Kidney epithelial cell (primary cell): ENCODE data around the gene PTPN13. TPM values are rescaled to one million over a fixed set of nuclear protein-coding genes. Genes with fewer than 3 reads are reported as not detected.

ENCODE experiments used
- DNase-seq: peaks from one replicate; pipeline ENCODE4 v3.0.0-alpha.2; 2010; ENCODE audit warnings: low read depth
- H3K27me3 ChIP-seq: 2 replicates; pipeline ENCODE4 v1.6.0; 2011; ENCODE audit warnings: low read length; ENCODE audit not compliant: control insufficient read depth, insufficient read depth
- H3K36me3 ChIP-seq: 2 replicates; pipeline ENCODE4 v1.5.1; 2011; ENCODE audit warnings: low read length; ENCODE audit not compliant: control insufficient read depth, insufficient read depth
- H3K4me3 ChIP-seq: 2 replicates; pipeline ENCODE4 v1.5.1; 2011; ENCODE audit warnings: low read depth, mild to moderate bottlenecking, control low read depth, low read length
- CTCF ChIP-seq: IDR thresholded peaks from 2 replicates; pipeline ENCODE4 v1.5.1; 2011; ENCODE audit warnings: mild to moderate bottlenecking, moderate library complexity, low read length, control low read depth, inconsistent platforms; ENCODE audit not compliant: insufficient read depth, poor library complexity, severe bottlenecking
- total RNA-seq: library from RNA; depleted of rRNA; stranded (reverse); fragments of >200 nt; gene quantifications from 2 replicates; pipeline ENCODE4 v1.2.3, GENCODE V29; 2015

Gene PTPN13
- total RNA-seq, 1 donor from 2014 or later, result 20.1 TPM

- no peaks in the 10 kb centered on the region for H3K27me3 ChIP-seq
- no peaks in the 10 kb centered on the region for H3K36me3 ChIP-seq
- no peak for DNase-seq
- no peak overlapping the region for H3K4me3 ChIP-seq
- TF ChIP-seq CTCF, result no peak
These were observed 7.9 kb upstream of the PTPN13 start for GRCh38 chr4:86586160-86586572.

DNA sequence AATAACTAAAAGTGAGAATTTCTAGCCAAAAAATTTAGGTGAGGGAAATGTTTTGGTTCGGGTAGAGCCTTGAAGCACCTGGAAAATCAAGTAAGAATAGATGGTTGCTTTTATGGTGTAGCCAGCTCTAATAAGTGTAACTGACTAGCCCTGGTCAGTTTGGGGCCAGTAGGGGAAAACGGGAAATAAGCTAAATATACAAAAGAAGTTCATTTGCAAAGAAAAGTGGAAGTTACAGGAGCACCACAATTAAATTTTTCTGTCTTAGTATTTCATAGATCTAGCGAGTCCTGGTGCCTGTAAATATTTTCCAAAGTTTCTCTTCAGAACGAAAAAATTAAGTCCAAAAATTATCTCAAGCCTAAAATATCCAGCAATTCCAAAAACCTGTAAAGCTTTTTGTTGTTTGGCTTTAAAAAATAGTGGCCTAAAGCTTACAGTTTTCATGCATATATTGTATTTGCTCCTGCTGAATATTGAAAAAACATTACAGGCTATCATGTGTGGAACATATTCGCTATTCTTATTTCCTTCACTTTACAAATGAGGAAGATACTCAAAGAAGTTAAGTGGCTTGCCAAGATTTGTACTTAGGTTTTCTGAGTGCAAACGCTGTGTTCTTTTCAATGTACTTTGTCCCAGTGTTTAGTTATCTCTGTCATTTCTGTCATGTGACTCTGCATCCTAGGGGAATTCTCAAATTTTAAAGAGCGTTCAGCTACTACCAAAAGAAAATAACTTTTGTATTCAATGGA, 7.3 kb upstream of the PTPN13 start:
- no peak for TF ChIP-seq CTCF
- Histone ChIP-seq H3K36me3 (no peaks in the 10 kb centered on the region), H3K4me3 (no peak overlapping the region), H3K27me3 (no peaks in the 10 kb centered on the region)
- DNase-seq, result no peak

- Histone ChIP-seq H3K4me3 (no peak overlapping the region), H3K27me3 (no peaks in the 10 kb centered on the region), H3K36me3 (no peaks in the 10 kb centered on the region)
- DNase-seq, result no peak
- no peak for TF ChIP-seq CTCF
These were observed 6.6 kb upstream of the PTPN13 start for GRCh38 chr4:86587381-86588140.

DNA sequence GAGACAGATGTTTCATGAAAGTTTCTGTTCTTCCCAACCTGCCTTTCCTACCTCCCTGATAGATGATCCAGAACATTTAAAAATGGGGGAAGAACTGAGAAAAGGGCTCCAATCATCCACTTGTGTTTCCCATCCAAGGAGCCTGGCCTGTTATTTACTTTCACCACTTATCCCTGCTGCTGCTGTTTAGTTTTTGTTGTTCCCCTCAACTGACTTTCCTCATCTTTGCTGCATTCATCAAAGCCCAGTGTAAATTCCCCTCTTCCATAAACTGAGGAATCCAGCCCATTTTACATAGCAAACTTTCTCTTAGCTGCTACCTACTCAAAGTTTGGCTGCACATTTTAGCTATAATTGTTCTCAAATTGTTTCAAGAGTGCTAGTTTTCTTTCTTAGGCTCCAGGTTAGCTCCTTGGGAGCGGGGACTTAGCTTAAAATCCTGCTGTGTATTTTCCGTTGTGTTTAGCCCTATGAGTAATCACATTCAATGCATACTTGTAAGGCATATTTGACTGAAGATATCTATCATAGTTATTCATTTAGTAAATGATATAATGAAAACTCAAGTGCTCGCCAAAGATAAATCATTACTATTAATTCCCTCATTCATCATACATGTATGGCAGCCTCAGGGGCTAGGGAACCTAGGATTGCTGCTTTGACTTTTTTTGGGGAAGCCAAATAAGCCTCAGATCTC, 1.4 kb upstream of the PTPN13 start:
- TF ChIP-seq CTCF, result no peak
- Histone ChIP-seq H3K4me3 (peak overlapping the region; percentile 90), H3K27me3 (no peaks in the 10 kb centered on the region), H3K36me3 (no peaks in the 10 kb centered on the region)
- no peak for DNase-seq

- TF ChIP-seq CTCF, result peak; percentile 22
- H3K36me3 ChIP-seq, result no peaks in the 10 kb centered on the region
- peak overlapping the region; percentile 90 for H3K4me3 ChIP-seq
- peak; percentile 48 for DNase-seq
- no peaks in the 10 kb centered on the region for H3K27me3 ChIP-seq
These were observed 677 bp downstream of the PTPN13 start for GRCh38 chr4:86594559-86595425.
